Spleen (tissue), 7 donors: ENCODE measurements around the gene CD164L2.

Experiments used
- POLR2A ChIP-seq, 3 donors: fragments of 450-650 bp; IDR thresholded peaks; one replicate each; pipeline ENCODE4 v1.5.1; 2017; ENCODE audit warnings: antibody characterized with exemption in 3 of 3, mild to moderate bottlenecking in 1 of 3
- POLR2AphosphoS5 ChIP-seq, 3 donors: sonication (generic); formaldehyde crosslinking; IDR thresholded peaks; one replicate each; pipeline ENCODE4 v1.5.1; 2017; ENCODE audit warnings: antibody characterized with exemption in 3 of 3
- TF ChIP-seq, protein P1 (sequence below), 11 experiments: fragments of 200-600 bp in 7 of 11; fragments of 450-650 bp in 4 of 11; sonication (generic) in 4 of 11; IDR thresholded peaks in 8 of 11; conservative IDR thresholded peaks in 3 of 11; 1 replicate in 7 of 11; 2 replicates in 4 of 11; pipeline versions ENCODE4 v1.4.0 to v1.8.0; 2016 to 2021; ENCODE audit warnings: antibody characterized with exemption in 11 of 11, inconsistent platforms in 4 of 11, mild to moderate bottlenecking in 1 of 11
- donor health status: DM: no; HTN: no; CAD: no; lungs with moderate emphysema.
- donor health status: DM: no; HTN: no; CAD: no.
- donor health status: DM: no; HTN: no; CAD: no.

- TF ChIP-seq, protein P1, sequence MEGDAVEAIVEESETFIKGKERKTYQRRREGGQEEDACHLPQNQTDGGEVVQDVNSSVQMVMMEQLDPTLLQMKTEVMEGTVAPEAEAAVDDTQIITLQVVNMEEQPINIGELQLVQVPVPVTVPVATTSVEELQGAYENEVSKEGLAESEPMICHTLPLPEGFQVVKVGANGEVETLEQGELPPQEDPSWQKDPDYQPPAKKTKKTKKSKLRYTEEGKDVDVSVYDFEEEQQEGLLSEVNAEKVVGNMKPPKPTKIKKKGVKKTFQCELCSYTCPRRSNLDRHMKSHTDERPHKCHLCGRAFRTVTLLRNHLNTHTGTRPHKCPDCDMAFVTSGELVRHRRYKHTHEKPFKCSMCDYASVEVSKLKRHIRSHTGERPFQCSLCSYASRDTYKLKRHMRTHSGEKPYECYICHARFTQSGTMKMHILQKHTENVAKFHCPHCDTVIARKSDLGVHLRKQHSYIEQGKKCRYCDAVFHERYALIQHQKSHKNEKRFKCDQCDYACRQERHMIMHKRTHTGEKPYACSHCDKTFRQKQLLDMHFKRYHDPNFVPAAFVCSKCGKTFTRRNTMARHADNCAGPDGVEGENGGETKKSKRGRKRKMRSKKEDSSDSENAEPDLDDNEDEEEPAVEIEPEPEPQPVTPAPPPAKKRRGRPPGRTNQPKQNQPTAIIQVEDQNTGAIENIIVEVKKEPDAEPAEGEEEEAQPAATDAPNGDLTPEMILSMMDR (IDR thresholded peaks at IDR 0.05 in 8 of 11, conservative IDR thresholded peaks at IDR 0.05 in 3 of 11) = no peak
- TF ChIP-seq POLR2A (IDR thresholded peaks at IDR 0.05) = no peak
- no peak for TF ChIP-seq POLR2AphosphoS5 (IDR thresholded peaks at IDR 0.05)
These were observed 36.8 kb downstream of the CD164L2 start for GRCh38 chr1:27346357-27346756.
